Lung (tissue), 12 donors: ENCODE data around the gene FBXL17. TPM values are rescaled to one million over a fixed set of nuclear protein-coding genes. Genes with fewer than 3 reads are reported as not detected.

Experiments
- ATAC-seq: fragments of 200-7000 bp; cut with Tn5 transposase; one replicate; pipeline ENCODE4 v1.9.1; 2020; ENCODE audit warnings: moderate number of reproducible peaks; ENCODE audit not compliant: insufficient read depth, low FRiP score
- DNase-seq, 3 donors: peaks; one replicate each; pipeline ENCODE4 v3.0.0-alpha.2; 2013 to 2017
- H3K27ac ChIP-seq, 2 donors: one replicate each; pipeline ENCODE4 v1.5.1; 2013; ENCODE audit warnings: mild to moderate bottlenecking in 2 of 2, moderate library complexity in 2 of 2, control low read depth in 1 of 2, inconsistent platforms in 1 of 2, low read depth in 1 of 2, low read length in 1 of 2
- H3K27me3 ChIP-seq, 3 donors: one replicate each; pipeline ENCODE4 v1.5.1; 2013; ENCODE audit warnings: low read length in 2 of 3; ENCODE audit not compliant: control insufficient read depth in 3 of 3, insufficient read depth in 3 of 3
- H3K36me3 ChIP-seq, 4 donors: one replicate each; pipeline ENCODE4 v1.5.1; 2013; ENCODE audit warnings: low read length in 4 of 4, mild to moderate bottlenecking in 1 of 4, moderate library complexity in 1 of 4; ENCODE audit not compliant: control insufficient read depth in 4 of 4, insufficient read depth in 4 of 4
- H3K4me1 ChIP-seq, 5 donors: one replicate each; pipeline ENCODE4 v1.5.1; 2013; ENCODE audit warnings: low read length in 5 of 5, mild to moderate bottlenecking in 2 of 5, moderate library complexity in 1 of 5; ENCODE audit not compliant: control insufficient read depth in 5 of 5, insufficient read depth in 5 of 5
- H3K4me3 ChIP-seq: one replicate; pipeline ENCODE4 v1.5.1; 2013; ENCODE audit warnings: mild to moderate bottlenecking, control low read depth, moderate library complexity
- H3K9ac ChIP-seq, 2 donors: one replicate each; pipeline ENCODE4 v1.5.1; 2013; ENCODE audit warnings: low read length in 2 of 2, control low read depth in 1 of 2; ENCODE audit not compliant: insufficient read depth in 1 of 2
- H3K9me3 ChIP-seq, 4 donors: one replicate each; pipeline ENCODE4 v1.5.1; 2013; ENCODE audit warnings: low read length in 3 of 4, mild to moderate bottlenecking in 1 of 4, moderate library complexity in 1 of 4; ENCODE audit not compliant: control insufficient read depth in 4 of 4, insufficient read depth in 3 of 4
- CTCF ChIP-seq: IDR thresholded peaks from 2 replicates; pipeline ENCODE4 v1.5.1; 2012; ENCODE audit warnings: mild to moderate bottlenecking; ENCODE audit errors: control extremely low read depth, extremely low read depth
- WGBS, 2 donors: extraction: QIAGEN DNeasy Blood & Tissue Kit; methylation state at CpG; one replicate each; pipeline ENCODE4 v1.1.7; 2013; 5-methylcytosine and 5-hydroxymethylcytosine counted together
- polyA plus RNA-seq, 2 donors: library from polyadenylated mRNA; stranded (reverse); fragments of 200-250 nt; gene quantifications; one replicate each; pipeline ENCODE4 v1.2.1, GENCODE V29; 2013
- total RNA-seq, 2 donors: library from RNA; depleted of rRNA in 1 of 2; stranded (reverse); fragments of >200 nt in 1 of 2; gene quantifications; one replicate each; pipeline ENCODE4 v1.2.1, GENCODE V29; 2014 to 2021
- donor health status: control.
- donor health status: control.
- donor health status: Bipolar disorder and iron deficiency.
- donor health status: healthy.
- donor health status: DM: yes; HTN: yes; CAD: no.

The FBXL17 gene
- total and polyA plus RNA-seq, 4 donors, result 4.0 to 23.9 (median 13.6) TPM

GRCh38 chr5:107971846-107972245 is 410.1 kb downstream of the FBXL17 start:
- no peak for ATAC-seq
- no peak for TF ChIP-seq CTCF
- Histone ChIP-seq H3K4me1 (peaks cover 0 to 3% (median 0%) of the 10 kb centered on the region in 5 donors), H3K36me3 (peaks cover 0 to 1% (median 0%) of the 10 kb centered on the region in 4 donors), H3K4me3 (no peak overlapping the region), H3K9ac (no peak overlapping the region), H3K27me3 (no peaks in the 10 kb centered on the region), H3K9me3 (peaks cover 0 to 2% (median 0%) of the 10 kb centered on the region in 4 donors), H3K27ac (no peak overlapping the region)
- 97 to 100% methylated on average over 1 of the region's 1 CpG for WGBS, 2 donors
- DNase-seq, result no peak

GRCh38 chr5:107969847-107970246 is 412.1 kb downstream of the FBXL17 start:
- DNase-seq, result no peak
- Histone ChIP-seq H3K27ac (no peak overlapping the region), H3K4me3 (no peak overlapping the region), H3K9me3 (peaks cover 0 to 2% (median 0%) of the 10 kb centered on the region in 4 donors), H3K27me3 (no peaks in the 10 kb centered on the region), H3K9ac (no peak overlapping the region), H3K4me1 (peaks cover 0 to 3% (median 0%) of the 10 kb centered on the region in 5 donors), H3K36me3 (peaks cover 0 to 1% (median 0%) of the 10 kb centered on the region in 4 donors)
- no peak for ATAC-seq
- TF ChIP-seq CTCF, result no peak

- TF ChIP-seq CTCF, result no peak
- WGBS, 2 donors, result 83 to 86% methylated on average over 4 of the region's 4 CpGs
- H3K27ac ChIP-seq, result peak overlapping the region in 1 of 2 donors; percentile 4
Measured at GRCh38 chr5:107968998-107969397, 412.9 kb downstream of the FBXL17 start.

GRCh38 chr5:107968406-107968843 is 413.5 kb downstream of the FBXL17 start:
- Histone ChIP-seq H3K36me3 (peaks cover 0 to 1% (median 0%) of the 10 kb centered on the region in 4 donors), H3K4me1 (peaks cover 0 to 3% (median 0%) of the 10 kb centered on the region in 5 donors), H3K9me3 (peaks cover 0 to 2% (median 0%) of the 10 kb centered on the region in 4 donors), H3K4me3 (no peak overlapping the region), H3K9ac (no peak overlapping the region), H3K27me3 (no peaks in the 10 kb centered on the region), H3K27ac (no peak overlapping the region)
- no peak for ATAC-seq
- no peak for DNase-seq
- no peak for TF ChIP-seq CTCF

More at GRCh38 chr5:107968998-107969397, 412.9 kb downstream of the FBXL17 start:
- Histone ChIP-seq H3K9me3 (peaks cover 0 to 2% (median 0%) of the 10 kb centered on the region in 4 donors), H3K4me1 (peaks cover 0 to 3% (median 0%) of the 10 kb centered on the region in 5 donors), H3K4me3 (no peak overlapping the region), H3K9ac (no peak overlapping the region), H3K36me3 (peaks cover 0 to 1% (median 0%) of the 10 kb centered on the region in 4 donors), H3K27me3 (no peaks in the 10 kb centered on the region)
- ATAC-seq (no peak), DNase-seq (peak in 1 of 3 donors; percentile 5)
